KOPT-K1 (cell line): Measurements from ENCODE around the gene SIPA1L3.
A peak's percentile ranks its signal among the peaks of the same experiment; 100 is the strongest.
"Not testable (repeated sequence)": the region's sequence is repeated elsewhere in the genome, so short reads cannot be mapped to it uniquely, and the experiment has no call there.

Source experiments
- H3K27ac ChIP-seq: fragments of 200-600 bp; sonication (generic); 2 replicates; pipeline ENCODE4 v1.5.1; 2016; ENCODE audit warnings: antibody characterized with exemption, mild to moderate bottlenecking, low read depth, low read length; ENCODE audit not compliant: poor library complexity, severe bottlenecking
- H3K36me3 ChIP-seq: fragments of 200-600 bp; sonication (generic); 2 replicates; pipeline ENCODE4 v1.5.1; 2017; ENCODE audit warnings: antibody characterized with exemption, mild to moderate bottlenecking, low read length, moderate library complexity; ENCODE audit not compliant: insufficient read depth
- H3K9me3 ChIP-seq: fragments of 200-600 bp; sonication (generic); 2 replicates; pipeline ENCODE4 v1.5.1; 2017; ENCODE audit warnings: antibody characterized with exemption, low read length, mild to moderate bottlenecking; ENCODE audit not compliant: insufficient read depth, poor library complexity, severe bottlenecking

The SIPA1L3 gene

DNA sequence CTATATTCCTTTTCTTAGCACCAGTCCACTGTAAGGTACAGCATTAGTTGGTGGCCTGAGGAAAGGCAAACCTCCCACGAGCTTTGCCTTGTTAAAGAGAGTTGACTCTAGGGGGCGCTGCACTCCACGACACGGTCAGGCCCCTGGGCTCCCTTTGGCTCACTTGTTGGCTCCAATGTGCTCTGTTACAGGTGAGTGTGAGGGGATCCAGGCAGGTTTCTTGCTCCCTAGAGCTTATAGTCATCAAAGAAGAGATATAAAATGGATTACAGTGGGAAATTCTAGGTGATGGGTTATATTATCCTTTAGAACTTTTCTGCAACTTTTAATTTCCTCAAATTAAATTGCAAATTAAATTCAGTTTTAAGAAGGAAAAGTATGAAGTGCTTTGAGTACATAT lies 4.3 kb upstream of the SIPA1L3 start:
- H3K9me3 ChIP-seq, result no peaks in the 10 kb centered on the region
- no peak overlapping the region for H3K27ac ChIP-seq
- H3K36me3 ChIP-seq, result no peaks in the 10 kb centered on the region

DNA sequence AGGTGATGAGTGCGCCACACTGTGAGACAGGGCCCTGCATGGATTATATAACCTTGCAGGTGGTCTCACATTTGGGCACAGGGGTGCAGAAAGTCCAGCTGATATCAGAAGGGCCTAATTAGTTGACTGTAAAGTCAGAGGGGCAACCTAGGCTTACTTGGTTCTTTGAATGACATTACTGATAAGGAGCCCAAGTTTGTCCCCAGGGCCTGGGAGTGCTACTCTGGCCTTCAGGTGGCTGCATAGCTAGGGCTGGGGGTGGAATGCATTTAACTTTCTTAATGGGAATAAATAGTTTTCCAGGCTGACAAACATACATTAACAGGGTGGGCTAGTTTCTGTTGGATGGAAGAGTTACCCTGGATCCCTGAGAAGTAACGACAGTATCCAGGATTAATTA lies 3.9 kb upstream of the SIPA1L3 start:
- no peaks in the 10 kb centered on the region for H3K36me3 ChIP-seq
- no peak overlapping the region for H3K27ac ChIP-seq
- no peaks in the 10 kb centered on the region for H3K9me3 ChIP-seq

DNA sequence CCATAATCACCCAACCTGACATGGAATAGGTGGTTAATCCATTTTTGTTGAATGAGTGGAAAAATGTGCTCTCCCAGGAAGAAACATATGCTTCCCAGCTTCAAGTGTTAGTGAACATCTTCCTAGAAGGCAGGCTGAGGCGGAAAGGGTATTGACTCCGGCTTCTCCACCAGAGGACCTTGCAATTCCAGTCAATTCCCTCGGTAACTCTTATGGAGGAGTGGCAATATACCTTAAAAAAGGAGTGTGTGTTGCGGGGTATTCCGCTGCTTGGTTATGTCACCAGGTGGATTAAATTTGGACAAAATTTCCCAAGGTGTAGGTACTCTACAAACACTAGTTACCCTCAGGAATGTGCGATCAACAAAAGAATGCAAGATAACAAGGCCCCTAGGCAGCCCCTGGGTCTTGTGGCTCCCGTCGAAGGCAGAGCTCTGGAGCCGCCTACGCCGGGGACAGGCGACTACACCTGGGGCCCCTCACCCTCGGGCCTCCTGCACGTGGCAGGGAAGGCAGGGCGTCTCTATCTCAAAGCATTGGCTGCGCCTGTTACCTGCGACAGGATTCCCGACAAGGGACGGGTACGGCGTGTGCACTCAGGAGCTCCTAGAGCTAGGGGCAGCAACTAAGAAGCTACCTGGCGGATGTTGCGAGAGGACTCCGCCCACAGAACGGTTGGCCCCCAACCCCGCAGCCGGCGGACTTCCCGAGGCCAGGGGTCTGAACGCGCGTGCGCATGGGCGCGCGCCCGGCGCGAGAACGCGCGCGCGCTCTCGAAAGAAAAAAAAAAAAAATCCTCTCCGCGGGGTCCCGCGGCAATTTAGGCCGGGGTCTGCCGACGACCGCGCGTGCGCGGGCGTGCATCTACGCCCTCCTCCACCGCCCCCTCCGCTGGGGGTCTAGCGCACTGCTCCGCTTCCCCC lies 801 bp upstream of the SIPA1L3 start, which contains the start of gene WDR87:
Gene WDR87 (minus strand): TSS at position 649 of the 923 bp plus-strand sequence. CDS start 8,355 bp downstream, outside the sequence.
- H3K36me3 ChIP-seq, result no peaks in the 10 kb centered on the region
- H3K9me3 ChIP-seq, result no peaks in the 10 kb centered on the region
- H3K27ac ChIP-seq, result peak within 1 kb of the TSS; percentile 78

DNA sequence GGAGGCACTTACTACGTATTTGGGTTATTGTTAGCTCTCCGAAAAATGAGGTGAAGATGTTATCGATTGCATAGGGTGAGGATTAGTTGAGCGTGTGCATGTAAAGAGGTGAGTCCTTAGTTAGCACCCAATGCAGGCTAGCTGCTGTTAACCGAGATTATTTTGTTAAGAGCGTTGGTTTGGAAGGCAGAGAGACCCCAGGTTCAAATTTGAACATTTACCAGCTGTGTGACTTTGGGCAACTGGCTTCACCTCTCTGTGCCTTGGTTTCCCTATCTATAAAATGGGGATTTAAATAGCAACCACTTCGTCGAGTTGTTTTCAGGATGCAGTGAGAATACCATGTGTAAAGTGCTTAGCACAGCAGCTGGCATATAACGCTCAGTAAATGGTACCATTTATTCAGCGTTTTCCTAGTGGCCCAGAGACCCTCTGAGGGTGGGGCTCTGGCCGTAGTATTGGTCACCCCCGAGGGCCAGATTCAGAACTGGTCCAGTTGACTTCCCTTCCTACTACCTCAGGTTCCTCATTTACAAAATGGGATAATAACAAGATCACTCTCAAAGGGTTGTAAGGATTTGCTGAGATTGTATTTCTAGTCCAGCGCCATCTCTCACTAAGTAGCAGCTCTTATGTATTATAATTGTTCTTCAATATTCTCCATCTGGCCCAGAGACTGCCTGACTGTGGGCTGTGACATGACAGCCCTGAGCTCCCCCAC lies 887 bp downstream of the SIPA1L3 start:
- no peaks in the 10 kb centered on the region for H3K36me3 ChIP-seq
- H3K9me3 ChIP-seq, result no peaks in the 10 kb centered on the region
- peak overlapping the region; percentile 78 for H3K27ac ChIP-seq

DNA sequence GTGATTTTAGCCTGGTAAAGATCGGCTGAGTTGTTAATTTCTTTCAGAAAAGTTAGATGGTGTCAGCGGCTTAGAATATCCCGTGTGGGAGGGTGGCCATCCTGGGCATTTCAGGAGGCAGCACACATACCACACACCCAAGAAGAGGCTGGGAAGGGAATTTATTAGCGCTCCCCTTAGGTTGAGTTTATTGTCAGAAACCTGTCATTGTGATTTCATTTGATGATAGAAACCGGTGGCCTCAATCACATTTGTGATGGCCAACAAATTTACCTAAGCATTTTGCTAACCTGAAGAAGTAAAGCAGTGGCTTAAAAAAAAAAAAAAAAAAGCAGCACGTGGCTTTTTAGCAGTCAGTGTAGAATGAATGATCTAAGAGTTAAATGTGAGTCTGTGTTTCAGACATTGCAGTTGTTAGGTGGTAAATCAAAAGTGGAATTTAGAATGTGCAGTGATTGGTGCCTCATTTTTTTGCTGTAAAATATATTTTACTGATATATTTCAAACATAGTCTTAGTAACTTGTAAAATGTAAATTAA lies 2.7 kb downstream of the SIPA1L3 start:
- Histone ChIP-seq H3K36me3 (no peaks in the 10 kb centered on the region), H3K9me3 (no peaks in the 10 kb centered on the region), H3K27ac (no peak overlapping the region)

DNA sequence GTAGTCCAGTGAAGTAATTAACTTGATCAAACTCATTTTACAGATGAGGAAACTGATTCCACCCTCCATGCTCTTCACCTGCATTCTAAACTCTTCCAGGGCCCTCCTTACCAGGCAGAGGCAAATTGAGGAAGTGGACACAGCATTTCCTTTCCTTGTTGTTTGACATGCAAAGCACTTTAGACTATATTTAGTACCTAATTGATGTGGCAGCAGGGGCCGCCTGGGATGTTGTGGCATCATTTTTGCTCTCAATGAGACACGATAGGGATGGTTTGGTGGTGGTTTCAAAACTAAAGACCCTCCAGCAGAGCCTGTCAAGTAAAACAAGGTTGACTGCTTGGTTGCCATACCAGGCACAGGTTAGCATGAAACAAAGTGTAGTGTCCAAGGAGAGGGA lies 7.9 kb downstream of the SIPA1L3 start:
- H3K9me3 ChIP-seq, result no peaks in the 10 kb centered on the region
- no peaks in the 10 kb centered on the region for H3K36me3 ChIP-seq
- H3K27ac ChIP-seq, result no peak overlapping the region

DNA sequence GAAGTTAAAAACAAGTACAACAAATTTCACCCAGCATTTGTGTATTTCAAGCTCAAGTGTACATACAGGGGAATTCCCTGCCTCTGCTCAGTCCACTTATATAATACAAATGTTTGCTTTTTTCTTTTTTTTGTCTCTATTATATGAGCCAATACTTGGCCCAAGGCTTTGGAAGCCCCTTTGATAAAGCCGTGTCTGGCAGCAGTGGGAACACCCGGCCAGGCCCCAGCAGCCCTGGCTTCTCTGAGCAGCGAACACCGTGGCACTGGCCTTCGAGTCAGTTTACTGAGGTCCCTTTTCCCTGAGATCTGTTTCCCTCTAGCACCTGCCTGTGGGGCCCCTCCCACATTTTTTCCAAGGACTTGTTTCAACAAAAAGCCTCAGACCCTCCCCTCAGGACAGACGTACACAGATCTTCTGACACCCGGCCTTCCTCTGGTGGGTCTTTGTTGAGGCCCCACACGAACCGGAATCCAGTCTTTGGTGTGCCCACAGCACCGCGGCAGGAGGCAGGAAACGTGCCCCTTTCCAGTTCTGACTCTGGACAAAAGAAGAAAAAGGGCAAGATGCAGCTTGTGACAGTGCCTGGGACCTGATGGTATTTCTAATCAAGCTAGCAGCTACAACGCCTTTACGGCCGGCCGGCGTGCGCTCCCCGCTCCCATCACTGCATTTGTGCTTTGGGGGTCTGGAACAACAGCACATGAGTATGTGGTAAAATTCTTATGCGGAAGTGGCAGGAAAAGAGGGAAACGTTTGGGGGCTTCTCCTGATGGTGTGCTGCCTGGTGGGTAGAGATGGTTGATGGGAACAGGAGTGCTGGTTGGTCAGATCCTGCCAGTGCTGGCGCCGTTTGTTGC lies 13.8 kb downstream of the SIPA1L3 start:
- H3K9me3 ChIP-seq, result no peaks in the 10 kb centered on the region
- no peaks in the 10 kb centered on the region for H3K36me3 ChIP-seq
- no peak overlapping the region for H3K27ac ChIP-seq

DNA sequence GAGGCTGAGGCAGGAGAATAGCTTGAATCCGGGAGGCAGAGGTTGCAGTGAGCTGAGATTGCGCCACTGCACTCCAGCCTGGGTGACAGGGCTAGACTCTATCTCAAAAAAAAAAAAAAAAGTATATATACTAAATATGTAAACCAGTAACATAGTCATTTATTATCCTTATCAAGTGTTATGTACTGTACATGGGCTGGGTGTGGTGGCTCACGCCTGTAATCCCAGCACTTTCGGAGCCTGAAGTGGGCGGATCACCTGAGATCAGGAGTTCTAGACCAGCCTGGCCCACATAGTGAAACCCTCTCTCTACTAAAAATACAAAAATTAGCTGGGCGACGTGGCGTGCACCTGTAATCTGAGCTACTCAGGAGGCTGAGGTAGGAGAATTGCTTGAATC lies 17.6 kb downstream of the SIPA1L3 start:
- H3K9me3 ChIP-seq, H3K27ac ChIP-seq, H3K36me3 ChIP-seq: not testable (repeated sequence)

DNA sequence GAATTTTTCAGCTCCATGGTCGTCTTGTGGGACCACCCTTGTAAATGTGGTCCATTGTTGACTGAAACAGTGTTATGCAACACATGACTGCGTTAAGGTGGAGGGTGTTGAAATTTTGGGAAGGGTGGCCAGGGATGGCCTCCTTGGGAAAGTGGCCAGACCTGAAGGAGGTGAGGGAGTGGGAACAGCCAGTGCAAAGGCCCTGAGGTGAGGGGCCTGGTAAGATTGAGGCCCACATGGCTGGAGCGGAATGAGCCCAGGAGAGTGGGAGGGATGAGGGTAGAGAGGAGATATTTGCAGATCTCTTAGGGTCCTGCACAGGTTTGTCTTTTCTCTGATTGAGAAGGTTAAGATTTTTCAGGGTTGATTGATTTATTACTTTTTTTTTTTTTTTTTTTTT lies 18.2 kb downstream of the SIPA1L3 start:
- Histone ChIP-seq H3K36me3 (no peaks in the 10 kb centered on the region), H3K27ac (no peak overlapping the region), H3K9me3 (no peaks in the 10 kb centered on the region)

DNA sequence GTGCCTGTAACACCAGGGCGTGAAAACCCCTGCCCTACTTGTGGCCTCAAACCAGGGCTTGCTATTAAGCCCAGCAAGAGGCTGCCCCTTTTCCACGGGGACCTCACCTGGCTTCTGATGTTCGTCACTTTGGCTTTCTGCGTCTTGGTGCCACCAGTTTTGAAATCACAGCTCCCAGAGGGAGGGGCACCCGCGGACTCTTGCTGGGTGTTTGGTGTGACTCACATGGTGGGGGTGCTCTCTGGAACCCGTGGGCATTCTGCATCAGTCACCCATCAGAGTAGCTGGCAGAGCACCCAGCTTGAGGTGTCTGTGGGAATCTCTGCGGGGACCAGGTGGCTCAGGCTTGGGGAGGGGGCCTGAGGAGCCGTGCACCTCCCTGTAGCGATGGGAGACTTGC lies 19.2 kb downstream of the SIPA1L3 start:
- H3K9me3 ChIP-seq, result no peaks in the 10 kb centered on the region
- no peak overlapping the region for H3K27ac ChIP-seq

DNA sequence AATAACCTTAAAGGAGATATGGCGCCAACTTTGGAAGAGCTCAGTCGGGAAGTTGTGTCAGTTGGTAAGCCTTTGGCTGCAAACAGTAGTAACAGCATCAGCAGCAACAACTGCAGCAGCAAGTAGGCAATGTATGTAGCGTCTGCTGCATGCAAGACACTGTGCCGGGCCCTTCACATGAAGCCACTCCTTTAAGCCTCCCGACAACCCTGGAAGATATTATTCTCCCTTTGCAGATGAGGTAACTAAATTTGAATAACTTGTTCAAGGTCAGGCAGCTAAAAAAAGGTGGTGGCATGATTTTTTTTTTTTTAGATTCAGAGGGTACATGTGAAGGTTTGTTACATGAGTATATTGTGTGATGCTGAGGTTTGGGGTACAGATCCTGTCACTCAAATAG lies 19.7 kb downstream of the SIPA1L3 start:
- Histone ChIP-seq H3K27ac (no peak overlapping the region), H3K9me3 (no peaks in the 10 kb centered on the region)

More for the DNA sequence above, 19.2 kb downstream of the SIPA1L3 start:
- H3K36me3 ChIP-seq, result no peaks in the 10 kb centered on the region; the same call in 1 of the 2 replicates

DNA sequence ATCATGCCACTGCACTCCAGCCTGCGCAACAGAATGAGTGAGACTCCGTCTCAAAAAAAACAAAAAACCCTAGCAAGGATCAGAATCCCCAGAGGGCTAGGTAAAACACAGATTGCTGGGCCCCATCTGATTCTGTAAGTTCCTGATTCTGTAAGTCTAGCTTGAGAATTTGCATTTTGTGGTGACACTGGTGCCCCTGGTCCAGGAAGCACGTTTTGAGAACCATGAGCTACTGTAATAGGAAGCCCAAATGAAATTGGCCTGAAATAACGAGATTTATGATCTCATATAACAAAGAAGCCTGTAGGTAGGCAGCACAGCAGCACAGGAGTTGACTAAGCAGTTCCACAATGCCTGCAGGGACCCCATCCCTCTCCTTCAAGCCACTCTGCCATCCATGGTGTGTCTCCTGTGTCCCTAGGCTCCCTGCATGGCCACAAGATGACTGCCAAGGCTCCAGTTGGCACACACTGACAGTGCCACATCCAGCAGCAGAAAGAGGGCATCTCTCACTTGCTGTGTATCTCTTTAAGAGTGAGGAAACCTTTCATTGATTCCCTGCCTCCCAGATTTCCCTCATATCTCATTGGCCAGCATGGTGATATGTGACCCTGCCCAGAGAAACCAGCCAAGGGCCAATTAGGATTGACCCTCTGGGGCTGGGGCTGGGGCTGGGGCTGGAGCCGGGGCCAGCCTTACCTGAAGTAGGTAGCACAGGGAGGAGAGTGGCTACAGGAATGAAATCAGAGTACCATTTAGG lies 21.7 kb downstream of the SIPA1L3 start:
- Histone ChIP-seq H3K27ac (no peak overlapping the region), H3K9me3 (no peaks in the 10 kb centered on the region), H3K36me3 (no peaks in the 10 kb centered on the region; the same call in 1 of the 2 replicates)

More for the DNA sequence above, 19.7 kb downstream of the SIPA1L3 start:
- H3K36me3 ChIP-seq, result no peaks in the 10 kb centered on the region; the same call in 1 of the 2 replicates

DNA sequence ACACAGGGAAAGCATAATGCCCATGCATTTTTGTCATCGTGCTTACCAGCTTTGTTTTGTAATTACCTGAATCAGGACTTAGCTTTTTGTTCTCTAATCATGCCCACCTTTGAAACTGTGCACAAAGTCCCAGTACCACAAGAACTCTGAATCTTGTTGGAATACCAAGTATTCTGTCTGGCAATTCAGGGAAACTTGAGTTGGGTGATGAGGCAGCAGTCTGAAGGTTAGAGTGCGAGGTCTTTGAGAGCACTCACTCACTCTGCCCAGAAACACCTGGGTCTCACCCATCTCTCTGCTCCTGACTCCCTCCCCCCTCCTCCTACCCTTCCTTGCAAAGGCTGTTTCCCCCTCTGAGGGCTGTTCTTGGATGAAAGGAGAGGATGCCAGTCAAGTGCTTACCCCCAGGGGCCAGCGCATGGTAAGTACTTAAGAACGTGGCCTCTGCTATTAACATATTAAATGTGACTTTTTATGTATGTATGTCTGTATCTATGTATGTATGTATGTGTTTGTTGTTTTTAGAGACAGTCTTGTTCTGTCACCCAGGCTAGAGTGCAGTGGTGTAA lies 22.4 kb downstream of the SIPA1L3 start:
- no peak overlapping the region for H3K27ac ChIP-seq
- H3K36me3 ChIP-seq, result no peaks in the 10 kb centered on the region; the same call in 1 of the 2 replicates
- no peaks in the 10 kb centered on the region for H3K9me3 ChIP-seq

DNA sequence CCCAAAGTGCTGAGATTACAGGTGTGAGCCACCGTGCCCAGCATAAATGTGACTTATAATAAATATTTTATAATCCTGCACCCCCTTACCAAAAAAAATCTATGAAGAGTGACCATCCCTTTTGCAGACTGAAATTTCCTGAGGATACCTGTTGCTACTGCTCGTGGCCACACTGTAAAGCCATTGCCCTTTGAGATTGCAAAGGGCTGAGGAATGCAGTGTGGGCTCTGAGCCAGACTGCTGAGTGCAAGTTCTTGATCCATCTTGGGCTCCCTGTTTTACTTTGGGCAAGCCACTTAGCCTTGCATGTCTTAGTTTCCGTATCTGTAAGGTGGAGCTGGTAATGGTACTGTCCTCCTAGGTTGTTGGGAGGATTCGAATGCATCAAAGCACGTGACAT lies 23.4 kb downstream of the SIPA1L3 start:
- no peak overlapping the region for H3K27ac ChIP-seq
- H3K9me3 ChIP-seq, result peaks cover 6% of the 10 kb centered on the region
- no peaks in the 10 kb centered on the region; the same call in 1 of the 2 replicates for H3K36me3 ChIP-seq
